Measurements from ENCODE around the gene ZSCAN21.

Gene ZSCAN21

DNA sequence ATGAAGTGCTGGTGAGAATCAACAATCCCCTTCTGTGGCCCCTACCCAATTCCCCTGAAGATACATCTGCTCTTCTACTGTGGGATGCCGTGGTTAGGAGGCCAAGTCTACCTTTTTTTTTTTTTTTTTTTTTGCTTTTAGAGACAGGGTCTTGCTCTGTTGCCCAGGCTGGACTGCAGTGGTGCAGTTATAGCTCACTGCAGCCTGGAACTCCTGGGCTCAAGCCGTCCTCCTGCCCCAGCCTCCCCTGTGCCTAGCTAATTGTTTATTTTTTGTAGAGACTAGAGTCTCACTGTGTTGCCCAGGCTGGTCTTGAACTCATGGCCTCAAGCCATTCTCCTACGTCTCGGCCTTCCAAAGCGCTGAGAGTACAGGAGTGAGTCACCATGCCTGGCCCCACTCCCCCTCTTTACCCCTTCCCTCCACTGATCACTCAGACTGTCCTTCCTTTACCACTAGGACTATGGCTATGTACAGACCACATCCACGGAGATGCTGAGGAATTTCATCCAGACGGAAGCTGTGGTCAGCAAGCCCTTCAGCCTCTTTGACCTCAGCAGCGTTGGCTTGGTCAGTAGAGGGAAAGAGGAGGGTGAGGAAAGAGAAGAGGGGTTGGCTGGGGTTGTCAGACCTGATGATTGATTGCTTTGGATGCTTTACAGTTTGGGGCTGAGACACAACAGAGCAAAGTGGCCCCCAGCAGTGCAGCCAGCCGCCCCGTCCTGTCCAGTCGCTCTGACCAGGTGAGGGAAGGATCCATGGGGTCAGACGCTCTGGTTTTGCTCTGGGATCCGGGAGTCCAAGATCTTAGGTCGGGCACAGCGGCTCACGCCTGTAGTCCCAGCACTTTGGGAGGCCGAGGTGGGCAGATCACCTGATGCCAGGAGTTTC lies 53.6 kb downstream of the ZSCAN21 start:
- peak overlapping the region; percentile 92 for H3K4me3 ChIP-seq (ENCODE audit: low read length)
- peaks cover 22% of the 10 kb centered on the region for H3K4me1 ChIP-seq (ENCODE audit: control insufficient read depth, insufficient read depth, low read length)
- peak overlapping the region; percentile 94 for H3K9ac ChIP-seq (ENCODE audit: low read depth, low read length)
- H3K4me2 ChIP-seq (ENCODE audit: low read length), result peak overlapping the region; percentile 92
- peaks cover 54% of the 10 kb centered on the region for H3K36me3 ChIP-seq (ENCODE audit: insufficient read depth, low read length)
- no peaks in the 10 kb centered on the region for H3K27me3 ChIP-seq (ENCODE audit: control insufficient read depth, insufficient read depth, low read length)
- no peaks in the 10 kb centered on the region for H3K9me3 ChIP-seq (replicated peaks; ENCODE audit: low read length)

DNA sequence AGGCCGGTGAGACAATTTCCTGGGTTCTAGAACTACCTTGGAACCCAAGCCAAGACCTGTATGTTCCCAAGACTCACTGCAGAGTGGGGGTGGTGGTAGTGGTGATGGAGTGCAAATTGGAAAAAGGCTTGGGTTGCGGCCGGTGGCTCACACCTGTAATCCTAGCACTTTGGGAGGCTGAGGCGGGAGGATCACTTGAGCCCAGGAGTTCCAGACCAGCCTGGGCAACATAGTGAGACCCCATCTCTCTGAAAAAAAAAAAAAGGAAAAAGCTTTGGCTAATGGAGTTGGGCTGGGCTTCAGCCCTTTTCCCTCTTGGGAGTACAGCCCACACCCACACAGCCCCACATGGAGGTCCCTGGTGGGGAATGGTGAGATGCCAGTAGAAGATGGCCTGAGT lies 56.0 kb downstream of the ZSCAN21 start:
- Histone ChIP-seq H3K27me3 (ENCODE audit: control insufficient read depth, insufficient read depth, low read length) (no peaks in the 10 kb centered on the region), H3K4me2 (ENCODE audit: low read length) (no peak overlapping the region), H3K9ac (ENCODE audit: low read depth, low read length) (no peak overlapping the region), H3K36me3 (ENCODE audit: insufficient read depth, low read length) (peaks cover 48% of the 10 kb centered on the region), H3K4me1 (ENCODE audit: control insufficient read depth, insufficient read depth, low read length) (peaks cover 15% of the 10 kb centered on the region), H3K4me3 (ENCODE audit: low read length) (no peak overlapping the region), H3K9me3 (replicated peaks; ENCODE audit: low read length) (no peaks in the 10 kb centered on the region)

GRCh38 chr7:100106633-100107032 lies 57.1 kb downstream of the ZSCAN21 start:
- Histone ChIP-seq H3K36me3 (ENCODE audit: insufficient read depth, low read length) (peaks cover 55% of the 10 kb centered on the region), H3K9ac (ENCODE audit: low read depth, low read length) (no peak overlapping the region)

GRCh38 chr7:100107125-100107737 lies 57.7 kb downstream of the ZSCAN21 start:
- H3K9me3 ChIP-seq (replicated peaks; ENCODE audit: low read length), result no peaks in the 10 kb centered on the region
- no peaks in the 10 kb centered on the region for H3K27me3 ChIP-seq (ENCODE audit: control insufficient read depth, insufficient read depth, low read length)
- H3K9ac ChIP-seq (ENCODE audit: low read depth, low read length), result no peak overlapping the region
- H3K4me1 ChIP-seq (ENCODE audit: control insufficient read depth, insufficient read depth, low read length), result peaks cover 14% of the 10 kb centered on the region
- peaks cover 56% of the 10 kb centered on the region for H3K36me3 ChIP-seq (ENCODE audit: insufficient read depth, low read length)
- H3K4me3 ChIP-seq (ENCODE audit: low read length), result no peak overlapping the region
- no peak overlapping the region for H3K4me2 ChIP-seq (ENCODE audit: low read length)

More at GRCh38 chr7:100106633-100107032, 57.1 kb downstream of the ZSCAN21 start:
- no peak overlapping the region for H3K4me3 ChIP-seq (ENCODE audit: low read length)
- H3K9me3 ChIP-seq (replicated peaks; ENCODE audit: low read length), result no peaks in the 10 kb centered on the region
- peaks cover 15% of the 10 kb centered on the region for H3K4me1 ChIP-seq (ENCODE audit: control insufficient read depth, insufficient read depth, low read length)
- H3K4me2 ChIP-seq (ENCODE audit: low read length), result no peak overlapping the region
- H3K27me3 ChIP-seq (ENCODE audit: control insufficient read depth, insufficient read depth, low read length), result no peaks in the 10 kb centered on the region

GRCh38 chr7:100107890-100108289 lies 58.3 kb downstream of the ZSCAN21 start:
- peaks cover 56% of the 10 kb centered on the region for H3K36me3 ChIP-seq (ENCODE audit: insufficient read depth, low read length)

DNA sequence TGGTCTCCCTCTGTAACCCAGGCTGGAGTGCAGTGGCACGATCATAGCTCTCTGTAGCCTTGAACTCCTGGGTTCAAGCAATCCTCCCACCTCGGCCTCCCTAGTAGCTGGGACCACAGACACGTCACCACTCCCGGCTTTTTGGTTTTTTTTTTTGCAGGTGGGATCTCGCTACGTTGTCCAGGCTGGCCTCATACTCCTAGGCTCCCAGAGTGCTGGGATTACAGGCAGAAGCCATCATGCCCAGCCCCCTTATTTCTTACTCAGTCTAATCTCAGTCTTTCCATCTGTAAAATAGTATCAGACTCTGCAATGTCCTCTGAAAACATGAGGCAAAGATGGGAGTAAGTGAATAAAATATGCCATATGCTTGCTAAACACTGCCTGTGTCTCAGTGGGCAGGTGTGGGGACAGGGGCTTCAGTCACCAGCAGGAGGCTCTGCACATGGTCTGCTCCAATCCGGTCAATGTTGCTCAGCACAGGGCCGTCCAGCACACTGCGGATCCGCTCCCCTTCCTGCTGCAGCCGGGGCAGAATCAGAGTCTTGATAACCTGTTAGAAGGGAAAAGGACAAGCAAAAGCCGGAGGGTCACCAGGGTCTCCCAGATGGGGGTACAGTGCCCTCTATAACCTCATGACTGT lies 60.1 kb downstream of the ZSCAN21 start:
- Histone ChIP-seq H3K4me2 (ENCODE audit: low read length) (no peak overlapping the region), H3K4me1 (ENCODE audit: control insufficient read depth, insufficient read depth, low read length) (no peaks in the 10 kb centered on the region), H3K9ac (ENCODE audit: low read depth, low read length) (no peak overlapping the region), H3K9me3 (replicated peaks; ENCODE audit: low read length) (no peaks in the 10 kb centered on the region), H3K36me3 (ENCODE audit: insufficient read depth, low read length) (peaks cover 62% of the 10 kb centered on the region), H3K4me3 (ENCODE audit: low read length) (no peak overlapping the region), H3K27me3 (ENCODE audit: control insufficient read depth, insufficient read depth, low read length) (no peaks in the 10 kb centered on the region)

More at GRCh38 chr7:100107890-100108289, 58.3 kb downstream of the ZSCAN21 start:
- H3K4me1 ChIP-seq (ENCODE audit: control insufficient read depth, insufficient read depth, low read length), result peaks cover 7% of the 10 kb centered on the region
- no peak overlapping the region for H3K4me2 ChIP-seq (ENCODE audit: low read length)
- H3K4me3 ChIP-seq (ENCODE audit: low read length), result no peak overlapping the region
- H3K9me3 ChIP-seq (replicated peaks; ENCODE audit: low read length), result no peaks in the 10 kb centered on the region
- H3K27me3 ChIP-seq (ENCODE audit: control insufficient read depth, insufficient read depth, low read length), result no peaks in the 10 kb centered on the region
- H3K9ac ChIP-seq (ENCODE audit: low read depth, low read length), result no peak overlapping the region

GRCh38 chr7:100111156-100111555 lies 61.6 kb downstream of the ZSCAN21 start:
- Histone ChIP-seq H3K9ac (ENCODE audit: low read depth, low read length) (no peak overlapping the region), H3K4me3 (ENCODE audit: low read length) (no peak overlapping the region), H3K9me3 (replicated peaks; ENCODE audit: low read length) (no peaks in the 10 kb centered on the region), H3K27me3 (ENCODE audit: control insufficient read depth, insufficient read depth, low read length) (no peaks in the 10 kb centered on the region), H3K4me1 (ENCODE audit: control insufficient read depth, insufficient read depth, low read length) (no peaks in the 10 kb centered on the region), H3K36me3 (ENCODE audit: insufficient read depth, low read length) (peaks cover 53% of the 10 kb centered on the region), H3K4me2 (ENCODE audit: low read length) (no peak overlapping the region)

DNA sequence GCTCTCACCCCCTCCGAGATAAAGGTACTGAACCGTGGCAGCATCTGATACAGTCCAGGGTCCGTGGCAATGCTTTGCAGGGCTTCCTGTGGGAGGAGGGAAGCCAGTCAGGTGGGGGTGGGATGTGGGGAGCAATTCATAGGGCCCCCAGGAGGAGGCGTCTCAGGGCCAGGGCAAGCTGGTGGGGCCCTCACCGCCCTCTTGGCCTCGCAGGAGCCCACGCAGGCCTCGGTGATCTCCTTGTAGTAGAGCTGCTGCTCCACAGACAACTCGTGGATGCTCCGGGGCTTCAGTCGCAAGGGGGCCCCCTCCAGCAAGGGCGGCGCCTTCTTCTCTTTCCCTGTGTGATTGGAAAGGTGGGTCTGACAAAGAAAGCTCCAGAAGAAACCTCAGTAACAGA lies 62.3 kb downstream of the ZSCAN21 start:
- H3K36me3 ChIP-seq (ENCODE audit: insufficient read depth, low read length), result peaks cover 46% of the 10 kb centered on the region

More for the DNA sequence above, 62.3 kb downstream of the ZSCAN21 start:
- H3K4me1 ChIP-seq (ENCODE audit: control insufficient read depth, insufficient read depth, low read length), result no peaks in the 10 kb centered on the region
- H3K9me3 ChIP-seq (replicated peaks; ENCODE audit: low read length), result no peaks in the 10 kb centered on the region
- H3K4me2 ChIP-seq (ENCODE audit: low read length), result no peak overlapping the region
- no peaks in the 10 kb centered on the region for H3K27me3 ChIP-seq (ENCODE audit: control insufficient read depth, insufficient read depth, low read length)
- no peak overlapping the region for H3K9ac ChIP-seq (ENCODE audit: low read depth, low read length)
- H3K4me3 ChIP-seq (ENCODE audit: low read length), result no peak overlapping the region

Small RNA genes lying within 50 kb of the gene (small RNA-seq; reads per million reads assigned to genes)
- gene MIR106B, result 2,310 reads per million, percentile 99 among the genes with 10 or more reads in this experiment
- 554 reads per million, percentile 98 among the genes with 10 or more reads in this experiment for gene MIR25
- gene MIR93, result 2,404 reads per million, percentile 99 among the genes with 10 or more reads in this experiment

All from skeletal muscle satellite cell (primary cell).